ENCODE data around the gene C1GALT1C1. TPM values are rescaled to one million over a fixed set of nuclear protein-coding genes. Genes with fewer than 3 reads are reported as not detected.
"Not testable (repeated sequence)": the region's sequence is repeated elsewhere in the genome, so short reads cannot be mapped to it uniquely, and the experiment has no call there.

C1GALT1C1 gene
- total RNA-seq, result 18.0 and 20.1 TPM in 2 replicates
- 11.6 TPM for polyA plus RNA-seq (2012)

DNA sequence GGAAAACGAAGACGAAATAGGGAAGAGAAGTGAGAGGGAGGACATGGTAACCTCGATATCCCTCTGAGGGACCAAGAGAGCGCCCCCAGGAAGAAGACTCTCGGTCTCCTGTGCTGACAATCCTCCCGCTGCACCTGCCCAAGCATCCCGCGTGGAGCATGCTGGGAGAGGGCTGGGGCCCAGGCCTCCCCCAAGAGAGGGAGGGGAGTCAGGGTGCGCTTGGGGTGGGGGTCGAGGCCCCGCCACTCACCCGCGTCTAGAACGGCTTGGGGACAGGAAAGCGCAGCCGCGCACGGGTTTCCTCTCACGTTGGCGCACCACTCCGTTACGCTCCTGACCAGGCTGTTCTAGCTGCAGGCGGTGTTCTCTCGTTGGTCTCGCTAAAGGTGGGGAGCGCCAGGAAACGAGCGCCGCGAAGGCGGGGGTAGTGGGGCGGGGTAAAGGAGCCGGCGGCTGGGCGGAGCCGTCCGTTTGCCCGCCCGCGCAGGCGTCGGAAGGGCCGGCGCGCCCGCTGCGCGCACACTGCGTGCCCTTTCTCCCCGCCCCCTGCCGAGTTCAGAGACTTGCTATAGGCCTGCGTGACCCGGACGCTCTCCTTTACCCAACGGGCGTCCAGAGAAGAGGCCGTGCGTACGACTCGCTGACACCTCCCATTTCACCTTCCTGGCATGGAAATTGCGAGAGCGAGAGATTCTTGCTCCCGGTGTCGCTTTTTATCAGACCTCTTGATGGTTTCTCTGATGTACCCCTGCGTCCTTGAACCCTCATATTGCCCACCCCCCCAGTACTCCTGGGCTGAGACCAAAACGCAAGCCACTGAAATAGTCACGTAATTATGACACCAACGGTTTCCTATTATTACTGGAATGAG is at the start of gene C1GALT1C1:
Gene C1GALT1C1, minus strand, starts transcription at position 388 of the 871 bp plus-strand sequence. CDS start 2,888 bp downstream, outside the sequence.
- peak; percentile 90 for DNase-seq (ENCODE audit: low read depth)

DNA sequence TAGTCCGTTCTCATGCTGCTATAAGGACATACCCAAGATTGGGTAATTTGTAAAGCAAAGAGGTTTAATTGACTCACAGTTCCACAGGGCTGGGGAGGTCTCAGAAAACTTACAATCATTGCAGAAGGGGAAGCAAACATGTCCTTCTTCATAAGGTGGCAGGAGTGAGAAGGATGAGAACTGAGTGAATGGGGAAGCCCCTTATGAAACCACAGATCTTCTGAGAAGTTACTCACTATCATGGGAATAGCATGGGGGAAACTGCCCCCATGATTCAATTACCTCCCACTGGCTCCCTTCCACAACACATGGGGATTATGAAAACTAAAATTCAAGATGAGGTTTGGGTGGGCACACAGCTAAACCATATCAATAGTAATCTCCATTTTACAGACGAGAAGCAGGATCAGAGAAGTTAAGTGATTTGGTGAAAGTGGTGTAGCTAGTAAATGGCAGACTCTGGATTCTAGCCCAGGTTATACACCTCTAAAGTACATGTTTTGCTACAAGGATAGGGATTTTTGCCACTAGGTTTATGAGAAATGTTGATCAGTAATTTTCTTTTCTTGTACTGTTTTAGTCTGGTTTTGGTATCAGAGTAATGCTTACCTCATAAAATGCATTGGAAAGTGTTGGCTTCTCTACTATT is 47.3 kb upstream of the C1GALT1C1 start:
- no peak for DNase-seq (ENCODE audit: low read depth)

- no peak for DNase-seq (ENCODE audit: low read depth)
Observed at GRCh38 chrX:120672841-120673530, 43.1 kb upstream of the C1GALT1C1 start.

DNA sequence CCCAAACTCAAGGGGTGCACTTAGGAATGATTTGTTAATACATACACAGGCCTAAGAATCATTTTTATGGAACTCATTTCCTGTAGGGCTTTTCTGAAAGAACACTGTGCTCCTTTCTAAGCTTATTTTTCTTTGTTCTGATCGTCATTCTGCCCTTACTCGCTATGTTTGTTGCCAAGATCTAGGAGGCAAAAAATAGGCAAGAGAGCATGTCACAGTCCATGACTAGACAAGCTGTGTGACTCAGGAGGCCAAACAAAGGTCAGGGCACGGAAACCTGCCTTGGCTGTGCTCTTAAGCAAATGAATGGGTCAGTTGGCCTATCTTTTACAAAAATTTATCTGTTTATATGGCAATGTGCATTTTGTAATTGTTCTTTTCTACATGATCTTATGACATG is 42.5 kb upstream of the C1GALT1C1 start:
- peak; percentile 49 for DNase-seq (ENCODE audit: low read depth)

DNA sequence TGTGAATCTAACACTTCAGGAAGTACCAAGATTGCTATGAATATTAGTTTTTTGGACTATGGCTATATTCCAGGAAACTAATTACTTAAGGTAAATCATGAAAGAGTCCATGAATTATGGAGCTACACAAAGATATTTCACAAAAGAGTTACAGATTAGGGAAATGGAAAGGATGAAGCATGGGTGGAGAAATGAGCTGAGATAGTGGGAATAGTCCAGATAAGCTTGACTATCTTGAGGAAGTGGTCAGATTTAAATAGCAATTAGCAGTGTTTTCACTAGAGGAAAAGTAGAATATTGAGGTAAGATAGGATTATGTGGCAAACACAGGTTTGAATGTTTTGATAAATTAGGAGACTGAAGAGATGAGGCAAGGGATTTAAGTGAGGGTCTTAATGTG is 42.1 kb upstream of the C1GALT1C1 start:
- no peak for DNase-seq (ENCODE audit: low read depth)

GRCh38 chrX:120668357-120668756 is 38.5 kb upstream of the C1GALT1C1 start:
- DNase-seq (ENCODE audit: low read depth), result no peak

DNA sequence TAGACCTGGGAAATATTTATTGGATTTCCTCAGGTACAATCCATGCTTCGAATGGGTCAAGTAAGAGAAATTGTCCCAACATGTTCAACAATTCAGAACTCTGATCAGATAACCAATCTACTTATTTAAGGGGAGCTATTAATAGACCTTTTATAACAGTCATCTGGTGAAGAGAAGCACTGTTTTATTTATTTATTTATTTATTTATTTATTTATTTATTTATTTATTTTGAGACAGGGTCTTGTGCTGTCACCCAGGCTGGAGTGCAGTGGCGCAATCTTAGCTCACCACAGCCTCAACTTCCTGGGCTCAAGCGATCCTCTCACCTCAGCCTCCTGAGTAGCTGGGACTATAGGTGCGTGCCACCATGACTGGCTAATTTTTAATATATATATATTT is 34.7 kb upstream of the C1GALT1C1 start:
- DNase-seq (ENCODE audit: low read depth), result not testable (repeated sequence)

DNA sequence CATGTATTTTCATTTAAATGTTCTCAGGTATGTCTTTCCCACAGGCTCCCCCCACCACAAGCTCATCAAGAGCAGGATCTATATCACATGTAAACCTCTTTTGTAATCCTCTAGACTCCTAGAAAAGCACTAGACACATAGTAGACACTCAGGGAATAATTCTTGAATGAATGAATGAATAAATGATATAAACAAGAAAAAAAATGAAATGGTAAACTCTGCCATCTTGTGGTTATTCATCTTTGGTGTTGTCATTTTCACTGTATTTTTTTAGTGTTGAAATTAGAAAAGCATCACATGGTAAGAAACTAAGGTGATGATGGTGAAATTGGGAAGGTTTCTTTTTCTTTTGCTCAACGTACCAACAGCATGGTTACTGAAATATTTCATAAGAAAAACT is 34.2 kb upstream of the C1GALT1C1 start:
- DNase-seq (ENCODE audit: low read depth), result peak; percentile 17

- no peak for DNase-seq (ENCODE audit: low read depth)
Observed at GRCh38 chrX:120662662-120663061, 32.8 kb upstream of the C1GALT1C1 start.

DNA sequence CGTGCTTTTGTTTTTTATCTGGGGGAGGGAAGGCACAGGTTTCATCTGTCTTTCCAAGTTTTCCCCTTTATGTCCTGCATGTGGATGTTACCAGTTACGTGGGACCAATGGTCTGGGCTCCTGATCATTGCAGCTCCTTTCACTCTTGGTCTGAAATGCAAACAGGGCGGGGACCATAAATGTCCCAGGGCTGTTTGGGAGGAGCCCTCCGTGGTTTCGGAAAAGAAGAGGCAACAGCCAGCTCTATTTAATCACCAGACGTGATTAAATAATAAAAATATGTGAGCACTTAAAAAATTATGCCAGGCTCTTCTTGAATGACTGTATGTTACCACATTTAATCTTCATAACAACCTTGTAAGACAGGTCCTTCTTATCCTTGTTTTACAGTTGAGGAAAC is 30.8 kb upstream of the C1GALT1C1 start:
- peak; percentile 2 for DNase-seq (ENCODE audit: low read depth)

DNA sequence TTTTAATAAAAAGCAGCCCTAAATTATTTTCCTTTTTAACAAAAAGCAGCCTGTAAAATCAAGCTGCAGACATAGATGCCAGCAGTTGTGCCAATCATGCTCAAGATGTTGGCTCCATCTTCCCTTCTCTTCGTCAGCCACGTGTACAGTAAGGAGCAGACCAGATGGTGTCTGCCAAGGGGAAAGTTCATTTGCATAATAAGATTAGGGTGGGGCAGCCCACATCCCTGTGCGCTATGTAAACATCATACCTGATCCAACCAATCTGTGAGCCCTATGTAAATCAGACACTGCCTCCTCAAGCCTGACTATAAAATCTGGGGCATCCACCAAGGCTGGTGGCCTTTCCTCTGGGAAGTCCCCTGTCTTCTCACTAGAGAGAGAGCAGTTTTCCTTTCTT is 23.1 kb upstream of the C1GALT1C1 start:
- no peak for DNase-seq (ENCODE audit: low read depth)

DNA sequence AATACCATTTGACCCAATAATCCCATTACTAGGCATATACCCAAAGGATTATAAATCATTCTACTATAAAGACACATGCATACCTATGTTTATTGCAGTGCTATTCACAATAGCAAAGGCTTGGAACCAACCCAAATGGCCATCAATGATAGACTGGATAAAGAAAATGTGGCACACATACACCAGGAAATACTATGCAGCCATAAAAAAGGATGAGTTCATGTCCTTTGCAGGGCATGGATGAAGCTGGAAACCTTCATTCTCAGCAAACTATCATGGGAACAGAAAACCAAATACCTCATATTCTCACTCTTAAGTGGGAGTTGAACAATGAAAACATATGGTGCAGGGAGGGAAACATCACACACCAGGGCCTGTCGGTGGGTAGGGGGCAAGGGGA is 22.4 kb upstream of the C1GALT1C1 start:
- not testable (repeated sequence) for DNase-seq (ENCODE audit: low read depth)

GRCh38 chrX:120647127-120647526 is 17.3 kb upstream of the C1GALT1C1 start:
- no peak for DNase-seq (ENCODE audit: low read depth)

DNA sequence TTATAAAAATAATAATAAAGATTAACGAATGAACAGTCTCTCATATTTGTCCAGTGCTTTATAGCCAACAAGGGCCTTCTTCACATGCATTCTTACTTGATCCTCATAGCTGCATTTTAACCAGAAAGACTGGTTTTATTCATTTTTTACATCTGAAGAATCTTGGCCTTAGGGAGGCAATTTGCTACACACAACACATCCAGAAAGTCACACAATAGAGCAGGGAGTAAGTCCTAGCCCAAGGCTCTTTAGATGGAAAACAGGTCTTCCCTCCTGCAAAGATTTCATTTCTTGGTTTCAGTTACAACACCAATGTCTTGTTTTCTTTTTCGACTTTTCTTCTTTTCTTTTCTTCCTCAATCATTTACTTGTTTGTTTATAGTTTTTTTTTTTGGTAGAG is 13.0 kb upstream of the C1GALT1C1 start:
- no peak for DNase-seq (ENCODE audit: low read depth)

DNA sequence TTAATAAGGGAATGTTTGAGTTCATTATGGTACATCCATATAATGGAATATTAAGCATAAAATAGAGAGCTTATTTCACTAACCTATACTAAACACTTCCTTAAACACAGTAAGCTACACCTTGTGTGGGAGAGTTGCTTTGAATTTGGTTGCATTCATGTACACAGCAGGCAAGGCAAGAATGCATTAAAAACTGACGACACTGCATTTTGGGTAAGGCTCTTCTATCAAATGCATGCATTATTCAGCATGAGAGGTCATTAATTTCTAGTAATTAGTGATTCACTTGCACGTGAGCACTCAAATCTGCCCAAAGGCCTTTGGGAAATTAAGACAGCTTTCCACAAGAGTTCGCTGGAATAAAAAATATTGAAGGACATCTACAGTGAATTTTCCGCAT is 8.8 kb upstream of the C1GALT1C1 start:
- DNase-seq (ENCODE audit: low read depth), result no peak

DNA sequence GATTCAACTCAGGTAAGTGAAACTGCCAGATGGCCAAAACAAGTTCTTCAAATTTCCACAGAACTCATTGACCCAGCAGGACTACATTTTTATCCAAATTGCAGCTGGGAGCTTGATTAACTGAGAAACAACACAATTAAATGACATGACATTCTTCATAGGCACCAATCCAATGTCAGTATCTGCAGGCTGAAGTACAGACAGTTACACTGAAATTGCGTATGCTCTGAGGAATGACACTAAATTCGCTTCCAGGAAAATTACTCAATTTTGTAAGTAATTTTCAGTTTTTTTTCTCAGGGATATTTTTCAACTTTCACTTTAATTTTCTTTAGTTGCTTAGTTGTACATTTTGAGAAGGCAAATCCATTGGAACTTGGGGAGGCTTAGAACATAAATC is 4.5 kb downstream of the C1GALT1C1 start:
- no peak for DNase-seq (ENCODE audit: low read depth)

DNA sequence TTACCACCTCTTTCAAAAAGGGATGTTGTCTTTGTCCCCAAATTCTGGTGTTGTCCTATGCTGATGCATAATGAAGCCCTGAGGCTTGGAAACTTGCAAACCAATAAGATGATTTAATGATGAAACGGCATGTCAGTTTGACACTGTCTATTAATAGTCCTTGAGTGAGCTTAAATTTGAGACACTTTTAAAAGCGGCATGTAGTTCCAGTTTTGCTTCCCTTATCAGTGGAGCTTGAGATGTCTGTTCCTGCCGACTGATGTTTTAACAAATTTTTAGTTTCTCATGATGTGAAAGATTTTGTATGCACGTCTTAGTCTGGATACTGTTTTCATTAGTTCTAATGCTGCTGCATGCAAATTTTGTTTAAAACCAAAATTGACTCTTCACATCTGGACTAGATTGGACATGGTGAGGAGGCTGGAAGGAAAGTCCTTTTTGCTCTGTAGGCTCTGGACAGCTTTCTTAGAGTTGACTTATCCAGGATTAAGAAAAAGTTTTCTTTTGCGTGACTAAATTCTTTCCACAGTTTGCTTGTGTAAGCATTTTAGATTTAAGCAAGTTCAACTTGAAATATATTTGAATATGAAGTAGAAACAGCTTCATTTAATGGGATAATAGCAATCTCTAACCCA is 11.7 kb downstream of the C1GALT1C1 start:
- no peak for DNase-seq (ENCODE audit: low read depth)

DNA sequence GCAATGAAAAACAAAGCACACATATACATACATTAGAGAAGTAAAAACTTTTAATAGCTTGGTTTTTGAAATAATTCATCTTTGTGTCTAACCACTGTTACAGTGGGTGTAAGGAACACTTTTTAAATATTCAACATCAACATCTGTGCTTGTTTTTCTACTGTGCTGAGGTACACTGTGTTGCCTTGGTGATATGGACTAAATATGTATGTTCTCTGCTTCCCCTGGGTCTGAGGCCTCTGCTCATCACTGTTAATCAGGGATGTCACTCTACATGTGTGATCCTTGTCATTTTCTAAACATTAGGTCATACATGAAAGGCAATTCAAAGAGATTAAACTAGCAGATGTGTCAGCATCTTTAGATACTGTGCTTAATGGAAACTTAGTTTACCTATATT is 15.0 kb downstream of the C1GALT1C1 start:
- DNase-seq (ENCODE audit: low read depth), result no peak

DNA sequence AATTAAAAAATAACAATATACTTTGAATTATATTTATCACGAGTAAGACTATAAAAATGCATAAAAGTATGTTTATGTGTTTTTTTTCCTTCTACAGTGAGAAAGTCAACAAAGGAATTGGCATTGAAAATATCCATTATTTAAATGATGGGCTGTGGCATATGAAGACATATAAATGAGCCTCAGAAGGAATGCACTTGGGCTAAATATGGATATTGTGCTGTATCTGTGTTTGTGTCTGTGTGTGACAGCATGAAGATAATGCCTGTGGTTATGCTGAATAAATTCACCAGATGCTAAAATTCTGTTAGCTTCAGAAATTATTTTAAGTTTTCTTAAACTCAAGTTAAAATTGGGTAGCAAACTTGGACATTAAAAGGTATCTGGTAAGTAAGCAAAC is 17.8 kb downstream of the C1GALT1C1 start:
- no peak for DNase-seq (ENCODE audit: low read depth)

GRCh38 chrX:120604361-120604782 is 25.5 kb downstream of the C1GALT1C1 start:
- DNase-seq (ENCODE audit: low read depth), result peak; percentile 40

DNA sequence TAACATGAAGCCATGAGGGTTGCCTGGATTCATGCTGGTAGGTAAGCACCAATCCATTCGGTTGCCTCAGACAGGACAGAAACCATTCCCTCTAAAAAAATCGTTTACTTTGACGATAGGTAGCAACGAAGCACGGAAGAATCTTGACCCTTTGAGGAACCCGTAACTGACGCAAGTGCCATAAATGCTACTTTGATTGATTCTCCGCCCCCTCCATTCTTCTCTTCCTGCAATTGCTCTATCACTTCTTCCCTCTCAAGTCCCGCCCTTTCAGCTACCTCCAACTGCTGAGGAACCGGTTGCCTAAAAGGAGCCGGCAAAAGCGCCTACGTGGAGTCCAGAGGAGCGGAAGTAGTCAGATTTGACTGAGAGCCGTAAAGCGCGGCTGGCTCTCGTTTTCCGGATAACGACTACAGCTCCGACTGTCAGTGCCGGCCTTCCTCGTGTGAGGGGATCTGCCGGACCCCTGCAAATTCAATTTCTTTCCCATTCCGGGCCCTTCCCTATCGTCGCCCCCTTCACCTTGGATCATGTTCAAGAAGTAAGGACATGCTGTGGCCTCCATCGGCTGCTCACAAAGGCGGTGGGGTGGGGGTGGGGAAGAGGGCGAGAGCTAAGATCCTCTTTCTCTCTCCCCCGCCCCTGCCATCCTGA is 26.0 kb downstream of the C1GALT1C1 start, which contains the start of gene MCTS1:
Gene MCTS1, plus strand, starts transcription at position 395 of the 654 bp plus-strand sequence. Its CDS starts 136 bp downstream, at position 531.
- DNase-seq (ENCODE audit: low read depth), result peak; percentile 89
